Gastrocnemius medialis (tissue), 4 donors: ENCODE data around the gene CAMK4.

Experiments
- CTCF ChIP-seq, 5 experiments: fragments of 450-650 bp in 3 of 5; fragments of 200-600 bp in 2 of 5; sonication (generic) in 2 of 5; IDR thresholded peaks in 4 of 5; conservative IDR thresholded peaks in 1 of 5; 1 replicate in 4 of 5; 2 replicates in 1 of 5; pipeline ENCODE4 v1.5.1; 2016 to 2019; ENCODE audit warnings: antibody characterized with exemption in 5 of 5, mild to moderate bottlenecking in 3 of 5, moderate library complexity in 3 of 5
- POLR2A ChIP-seq, 2 donors: fragments of 450-650 bp; IDR thresholded peaks; one replicate each; pipeline ENCODE4 v1.6.1; 2017; ENCODE audit warnings: antibody characterized with exemption in 2 of 2, mild to moderate bottlenecking in 2 of 2, moderate library complexity in 2 of 2

- TF ChIP-seq CTCF (IDR thresholded peaks at IDR 0.05 in 4 of 5, conservative IDR thresholded peaks at IDR 0.05 in 1 of 5), result no peak
- no peak for TF ChIP-seq POLR2A (IDR thresholded peaks at IDR 0.05)
These were observed 203.6 kb downstream of the CAMK4 start for GRCh38 chr5:111427762-111428161.
